ENCODE data around the gene PGM1. TPM values are rescaled to one million over a fixed set of nuclear protein-coding genes. Genes with fewer than 3 reads are reported as not detected.

The PGM1 gene
- total RNA-seq, 1 experiment from 2014 or later, result 103 TPM

- peak; percentile 10 for DNase-seq (ENCODE audit: low read depth)
Observed at GRCh38 chr1:63601061-63601460, 7.8 kb downstream of the PGM1 start.

GRCh38 chr1:63601463-63601862, 8.3 kb downstream of the PGM1 start:
- no peak for DNase-seq (ENCODE audit: low read depth)

DNA sequence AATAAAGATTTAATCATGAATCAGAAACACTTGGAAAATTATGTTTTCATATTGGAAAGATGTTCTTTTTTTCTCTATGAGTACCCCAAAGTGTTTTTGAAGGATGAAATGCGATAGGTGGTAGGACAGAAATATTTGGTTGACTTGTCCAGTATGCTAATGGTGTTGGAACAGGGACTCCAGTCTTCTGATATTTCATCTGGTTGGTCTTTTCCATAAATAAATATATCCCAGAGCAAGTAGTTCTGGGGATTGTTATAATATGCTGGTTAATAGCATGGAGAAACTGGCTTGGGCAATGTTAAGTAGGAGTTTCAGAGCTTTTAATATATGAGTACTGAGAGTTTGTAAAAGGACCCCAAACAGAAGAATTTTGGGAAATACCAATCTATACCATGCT, 8.7 kb downstream of the PGM1 start:
- no peak for DNase-seq (ENCODE audit: low read depth)

GRCh38 chr1:63602629-63603028, 9.4 kb downstream of the PGM1 start:
- no peak for DNase-seq (ENCODE audit: low read depth)

DNA sequence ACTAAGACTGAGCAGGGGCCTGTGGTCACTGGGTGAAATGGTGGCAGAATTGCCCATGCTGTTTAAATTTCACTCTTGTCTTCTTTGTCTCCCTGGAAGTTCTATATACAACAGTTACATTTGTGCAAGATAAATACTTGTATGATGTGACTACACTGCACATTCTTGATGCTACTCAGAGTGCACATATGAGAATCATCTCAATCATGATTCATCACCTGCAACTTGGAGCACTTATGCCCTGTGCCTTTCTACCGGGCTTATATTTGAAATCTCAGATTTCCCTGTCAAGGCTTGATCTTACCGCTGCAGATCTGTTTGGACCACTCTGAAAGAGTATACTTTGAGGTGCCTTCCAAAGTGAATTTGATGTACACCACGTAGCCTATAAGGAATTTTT, 10.6 kb downstream of the PGM1 start:
- DNase-seq (ENCODE audit: low read depth), result no peak

GRCh38 chr1:63607322-63607721, 14.1 kb downstream of the PGM1 start:
- no peak for DNase-seq (ENCODE audit: low read depth)

DNA sequence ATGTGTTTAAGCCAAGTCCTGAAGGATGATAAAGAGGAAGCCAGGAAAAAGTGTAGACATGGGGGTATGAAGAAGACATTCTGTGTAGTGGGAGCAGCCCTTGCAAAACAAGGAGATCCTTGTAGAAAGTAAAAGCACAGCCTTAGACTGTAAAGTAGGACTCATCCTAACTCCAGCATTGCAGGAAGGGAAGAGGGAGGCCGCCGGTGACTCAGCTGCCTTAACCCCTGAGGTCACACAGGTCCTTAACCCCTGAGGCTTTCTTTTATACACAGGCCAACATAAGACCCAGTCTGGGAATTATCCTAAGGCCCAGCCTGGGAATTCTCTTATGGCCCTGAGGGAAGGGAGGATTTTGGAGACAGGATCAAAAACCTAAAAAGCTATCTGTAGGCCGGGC, 18.0 kb downstream of the PGM1 start:
- peak; percentile 41 for DNase-seq (ENCODE audit: low read depth)

GRCh38 chr1:63612564-63612963, 19.4 kb downstream of the PGM1 start:
- DNase-seq (ENCODE audit: low read depth), result no peak

- no peak for DNase-seq (ENCODE audit: low read depth)
Observed at GRCh38 chr1:63612971-63613370, 19.8 kb downstream of the PGM1 start.

DNA sequence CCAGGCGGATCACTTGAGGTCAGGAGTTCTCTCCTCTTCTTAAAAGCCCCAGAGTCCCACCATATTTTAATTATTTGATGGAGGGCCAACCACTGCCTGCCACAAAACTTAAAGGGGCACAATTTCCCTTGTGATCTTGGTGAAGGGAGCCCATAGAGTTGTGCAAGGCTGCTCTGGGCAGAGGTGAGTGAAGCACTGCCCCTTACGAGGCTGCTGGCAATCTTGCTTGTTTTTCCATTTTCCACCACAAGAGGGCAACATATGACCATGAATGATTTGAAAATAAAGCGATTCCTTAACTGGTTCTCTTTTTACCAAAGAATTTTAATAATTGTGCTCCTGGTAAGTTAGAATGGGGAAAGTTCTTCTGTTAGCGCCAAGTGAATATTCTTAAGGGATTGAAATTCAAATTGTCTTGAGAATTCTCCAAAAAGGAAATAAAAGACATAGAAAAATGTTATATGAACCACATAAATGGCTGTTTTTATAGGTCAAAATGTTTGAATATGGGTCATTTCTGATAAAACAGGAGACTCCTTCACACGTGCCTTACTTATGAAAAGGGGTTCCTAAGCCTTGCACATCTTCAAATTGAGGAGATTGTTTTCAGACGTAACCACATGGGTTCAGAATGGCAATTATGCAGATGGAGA, 22.7 kb downstream of the PGM1 start:
- DNase-seq (ENCODE audit: low read depth), result peak; percentile 67

GRCh38 chr1:63617450-63617849, 24.2 kb downstream of the PGM1 start:
- no peak for DNase-seq (ENCODE audit: low read depth)

DNA sequence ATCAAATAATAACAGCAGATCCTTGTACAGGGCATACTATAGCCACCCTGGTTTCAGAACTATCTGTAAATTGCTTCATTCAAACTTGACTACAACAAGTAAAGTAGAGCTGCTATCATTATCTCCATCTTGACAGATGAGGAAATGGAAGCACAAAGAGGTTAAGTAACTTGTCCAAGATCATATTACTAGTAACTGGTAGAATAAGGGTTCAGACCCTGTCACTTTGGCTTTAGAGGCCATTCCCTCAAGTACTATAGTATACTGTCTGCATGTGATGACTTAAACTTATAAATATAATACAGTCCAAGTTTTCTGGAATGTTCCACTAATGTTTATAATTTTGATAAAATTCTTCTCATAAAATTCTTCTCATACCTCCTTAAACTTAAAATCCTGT, 24.8 kb downstream of the PGM1 start:
- no peak for DNase-seq (ENCODE audit: low read depth)

DNA sequence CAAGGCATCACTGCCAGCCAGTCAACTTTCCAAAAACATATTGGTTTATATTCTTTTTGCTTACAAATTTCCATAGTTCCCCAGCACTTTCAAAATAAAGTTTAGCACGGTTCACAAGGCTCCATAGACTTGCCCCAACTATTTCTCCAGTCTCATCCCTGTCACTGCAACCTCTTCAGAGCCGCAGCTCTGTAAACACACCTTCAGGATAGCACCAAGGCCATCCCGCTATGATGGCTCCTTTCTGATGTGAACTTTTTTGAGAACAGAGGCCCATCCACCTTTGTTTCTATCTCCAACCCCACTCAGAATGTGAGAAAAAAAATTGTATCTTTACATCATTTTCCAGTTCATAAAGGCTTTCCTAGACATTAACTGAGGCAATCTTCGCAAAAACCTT, 26.3 kb downstream of the PGM1 start:
- DNase-seq (ENCODE audit: low read depth), result no peak

DNA sequence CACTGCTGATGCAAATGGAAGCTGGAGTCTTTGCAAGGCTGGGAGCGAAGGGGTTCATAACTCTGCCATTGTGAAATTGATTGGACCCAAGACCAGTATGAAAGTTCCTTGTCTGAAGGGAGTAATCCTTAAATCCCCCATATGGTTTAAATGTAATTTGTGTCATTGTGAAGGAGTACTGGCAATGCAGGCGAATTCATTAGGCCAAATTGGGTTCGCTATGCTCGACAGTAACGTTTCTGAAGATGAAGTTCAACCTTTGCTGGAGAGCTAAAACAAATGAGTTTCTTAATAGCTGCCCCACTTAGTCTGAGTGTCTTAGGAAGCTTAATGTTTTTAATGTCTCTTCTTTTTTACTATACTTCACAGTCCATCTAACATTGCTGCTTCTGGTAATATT, 27.5 kb downstream of the PGM1 start:
- DNase-seq (ENCODE audit: low read depth), result no peak

DNA sequence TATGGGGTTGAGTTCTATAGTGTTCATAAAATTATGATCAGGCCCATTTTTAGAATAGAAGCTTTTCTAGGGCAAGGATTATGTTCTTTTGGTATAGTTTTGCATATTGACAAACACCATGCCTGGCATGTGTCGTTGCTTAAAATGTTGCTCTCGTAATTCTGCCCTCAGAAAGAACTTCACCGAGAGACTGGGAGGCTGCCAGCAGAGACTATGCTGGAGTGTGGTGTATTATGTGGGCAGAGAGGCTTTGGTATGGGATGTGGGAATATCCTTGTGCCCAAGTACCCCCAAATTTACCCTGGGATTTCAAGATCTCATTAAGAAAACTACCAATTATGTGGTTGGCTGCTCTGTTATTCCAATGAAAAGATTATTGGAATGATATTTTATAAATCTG, 27.9 kb downstream of the PGM1 start:
- DNase-seq (ENCODE audit: low read depth), result no peak

GRCh38 chr1:63621698-63622097, 28.5 kb downstream of the PGM1 start:
- no peak for DNase-seq (ENCODE audit: low read depth)

GRCh38 chr1:63622849-63623566, 29.8 kb downstream of the PGM1 start:
- no peak for DNase-seq (ENCODE audit: low read depth)

DNA sequence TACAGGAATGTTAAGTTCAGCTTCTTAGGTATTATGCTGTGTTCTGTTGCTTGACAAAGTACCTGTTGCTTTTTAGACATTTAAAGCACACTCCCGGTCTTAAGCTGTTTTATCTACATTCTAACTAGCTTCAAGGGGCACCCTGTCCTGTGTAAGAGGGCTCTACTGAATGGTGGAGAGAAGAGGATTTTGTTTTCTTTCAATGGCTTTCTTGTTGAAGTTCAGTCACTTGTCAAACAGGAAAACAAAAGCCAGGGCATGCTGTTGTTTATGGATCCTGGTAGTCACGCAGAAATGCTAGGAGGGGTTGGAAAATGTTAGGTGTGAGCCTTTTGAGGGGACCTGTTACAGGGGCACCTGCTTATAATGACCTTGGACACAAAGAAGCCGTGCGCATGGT, 30.7 kb downstream of the PGM1 start:
- no peak for DNase-seq (ENCODE audit: low read depth)

DNA sequence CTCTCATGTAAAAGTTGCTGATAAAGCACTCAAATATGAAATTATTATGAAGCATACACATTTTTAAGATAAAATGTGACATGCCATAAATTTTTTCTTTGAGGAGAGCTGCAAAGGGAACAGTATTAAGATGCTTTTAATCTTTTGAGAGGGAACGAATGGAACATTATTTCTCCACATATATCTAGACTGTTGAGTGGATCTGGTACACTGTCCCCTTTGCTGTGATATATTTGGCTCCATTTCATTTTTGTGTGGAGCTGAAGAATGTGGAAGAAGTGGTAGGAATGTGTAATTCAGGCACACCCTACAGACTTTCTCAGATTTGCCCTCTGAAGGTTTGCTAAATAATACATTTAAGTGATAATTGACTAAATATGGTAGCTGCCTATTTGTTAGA, 31.7 kb downstream of the PGM1 start:
- peak; percentile 26 for DNase-seq (ENCODE audit: low read depth)

DNA sequence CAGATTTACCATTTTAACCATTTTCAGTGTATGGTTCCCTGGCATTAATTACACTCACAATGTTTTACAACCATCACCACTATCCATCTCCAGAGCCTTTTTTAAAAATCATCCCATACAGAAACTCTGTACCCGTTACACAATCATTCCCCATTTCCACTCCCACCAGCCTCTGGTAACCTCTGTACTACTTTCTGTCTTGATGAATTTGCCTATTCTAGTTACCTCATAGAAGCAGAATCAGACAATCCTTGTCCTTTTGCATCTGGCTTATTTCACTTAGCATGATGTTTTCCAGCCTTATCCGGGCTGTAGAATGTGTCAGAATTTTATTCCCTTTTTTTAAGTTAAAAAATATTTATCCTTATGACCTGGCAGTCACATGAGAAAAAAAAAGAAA, 33.0 kb downstream of the PGM1 start:
- DNase-seq (ENCODE audit: low read depth), result no peak

GRCh38 chr1:63628607-63629006, 35.4 kb downstream of the PGM1 start:
- no peak for DNase-seq (ENCODE audit: low read depth)

DNA sequence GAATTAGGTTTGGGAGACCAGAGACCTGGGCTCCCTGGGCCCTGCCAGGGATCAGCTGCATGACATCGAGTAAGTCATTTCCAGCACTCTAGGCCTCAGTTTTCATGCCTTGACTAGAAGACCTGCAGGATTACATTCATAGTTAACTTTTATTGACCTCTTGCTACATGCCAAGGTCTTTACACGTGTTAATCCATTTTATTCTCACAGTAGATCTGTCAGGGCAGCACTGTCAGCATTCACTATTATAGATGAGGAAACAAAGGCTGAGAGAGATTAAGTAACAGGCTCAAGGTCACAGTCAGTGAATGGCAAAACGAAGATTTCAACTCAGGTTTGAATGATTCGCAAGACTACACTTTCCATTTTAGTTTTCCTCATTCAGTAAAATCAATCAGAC, 37.0 kb downstream of the PGM1 start:
- DNase-seq (ENCODE audit: low read depth), result no peak

- no peak for DNase-seq (ENCODE audit: low read depth)
Observed at GRCh38 chr1:63630666-63631065, 37.5 kb downstream of the PGM1 start.

DNA sequence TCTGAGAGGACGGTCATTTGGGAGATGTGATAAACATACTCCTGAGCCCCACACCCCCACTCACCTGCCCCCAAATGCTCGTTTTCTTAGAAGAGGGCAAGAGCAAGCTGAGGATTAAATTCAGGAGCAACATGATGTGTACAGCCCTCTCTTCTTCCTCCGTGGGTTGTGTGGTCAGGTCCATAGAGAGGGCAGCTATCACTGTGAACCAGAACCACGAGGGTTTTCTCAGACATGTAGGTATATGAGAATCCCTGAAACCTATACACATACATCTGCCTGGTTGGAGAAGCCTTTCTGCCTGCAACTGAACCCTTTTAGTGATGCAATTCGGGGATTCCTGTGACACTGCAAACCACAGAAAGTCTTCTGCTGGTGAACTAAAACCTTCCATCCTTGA, 38.9 kb downstream of the PGM1 start:
- DNase-seq (ENCODE audit: low read depth), result no peak
